Measurements from ENCODE around the gene SH3BP4.

The SH3BP4 gene

DNA sequence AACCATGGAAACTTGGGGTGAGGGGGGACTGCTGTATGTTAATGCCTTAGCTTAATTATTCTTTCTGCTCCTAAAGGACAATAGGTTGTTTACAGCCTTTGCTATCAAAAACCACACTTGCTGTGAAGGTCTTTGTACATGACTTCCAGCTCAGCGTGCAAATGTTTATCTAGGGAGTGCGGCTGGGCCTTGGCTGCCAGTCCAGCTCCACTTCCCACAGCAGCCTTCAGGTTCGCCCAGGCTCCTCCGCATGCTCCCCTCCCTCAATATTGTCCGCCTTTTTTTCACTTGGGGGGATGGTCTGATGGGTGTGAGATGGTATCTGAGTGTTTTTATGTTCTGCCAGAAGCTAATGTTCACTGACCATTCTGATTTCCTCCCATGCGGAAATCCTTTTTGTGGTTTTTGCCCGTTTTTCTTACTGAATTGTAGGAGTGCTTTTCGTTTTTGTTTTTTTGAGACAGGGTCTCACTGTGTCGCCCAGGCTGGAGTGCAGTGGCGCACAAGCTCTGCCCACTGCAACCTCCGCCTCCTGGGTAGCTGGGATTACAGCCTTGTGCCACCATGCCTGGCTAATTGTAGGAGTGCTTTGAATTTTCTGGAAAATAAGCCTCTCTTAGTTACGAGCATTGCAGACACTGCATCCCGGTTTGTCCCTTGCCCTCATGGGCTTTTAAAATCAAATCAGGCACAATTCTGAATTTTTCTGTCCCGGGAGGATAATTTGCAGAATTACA lies 28.8 kb downstream of the SH3BP4 start:
- TF ChIP-seq, protein P1, sequence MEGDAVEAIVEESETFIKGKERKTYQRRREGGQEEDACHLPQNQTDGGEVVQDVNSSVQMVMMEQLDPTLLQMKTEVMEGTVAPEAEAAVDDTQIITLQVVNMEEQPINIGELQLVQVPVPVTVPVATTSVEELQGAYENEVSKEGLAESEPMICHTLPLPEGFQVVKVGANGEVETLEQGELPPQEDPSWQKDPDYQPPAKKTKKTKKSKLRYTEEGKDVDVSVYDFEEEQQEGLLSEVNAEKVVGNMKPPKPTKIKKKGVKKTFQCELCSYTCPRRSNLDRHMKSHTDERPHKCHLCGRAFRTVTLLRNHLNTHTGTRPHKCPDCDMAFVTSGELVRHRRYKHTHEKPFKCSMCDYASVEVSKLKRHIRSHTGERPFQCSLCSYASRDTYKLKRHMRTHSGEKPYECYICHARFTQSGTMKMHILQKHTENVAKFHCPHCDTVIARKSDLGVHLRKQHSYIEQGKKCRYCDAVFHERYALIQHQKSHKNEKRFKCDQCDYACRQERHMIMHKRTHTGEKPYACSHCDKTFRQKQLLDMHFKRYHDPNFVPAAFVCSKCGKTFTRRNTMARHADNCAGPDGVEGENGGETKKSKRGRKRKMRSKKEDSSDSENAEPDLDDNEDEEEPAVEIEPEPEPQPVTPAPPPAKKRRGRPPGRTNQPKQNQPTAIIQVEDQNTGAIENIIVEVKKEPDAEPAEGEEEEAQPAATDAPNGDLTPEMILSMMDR (IDR thresholded peaks at IDR 0.05; ENCODE audit: low read depth, low read length): no peak
- DNase-seq (ENCODE audit: extremely low read depth, low read depth): no peak

- TF ChIP-seq, protein P1 (IDR thresholded peaks at IDR 0.05; ENCODE audit: low read depth, low read length): peak; percentile 44
- peak; percentile 98 for DNase-seq (ENCODE audit: extremely low read depth, low read depth)
Measured at GRCh38 chr2:234981197-234982095, 29.6 kb downstream of the SH3BP4 start.

DNA sequence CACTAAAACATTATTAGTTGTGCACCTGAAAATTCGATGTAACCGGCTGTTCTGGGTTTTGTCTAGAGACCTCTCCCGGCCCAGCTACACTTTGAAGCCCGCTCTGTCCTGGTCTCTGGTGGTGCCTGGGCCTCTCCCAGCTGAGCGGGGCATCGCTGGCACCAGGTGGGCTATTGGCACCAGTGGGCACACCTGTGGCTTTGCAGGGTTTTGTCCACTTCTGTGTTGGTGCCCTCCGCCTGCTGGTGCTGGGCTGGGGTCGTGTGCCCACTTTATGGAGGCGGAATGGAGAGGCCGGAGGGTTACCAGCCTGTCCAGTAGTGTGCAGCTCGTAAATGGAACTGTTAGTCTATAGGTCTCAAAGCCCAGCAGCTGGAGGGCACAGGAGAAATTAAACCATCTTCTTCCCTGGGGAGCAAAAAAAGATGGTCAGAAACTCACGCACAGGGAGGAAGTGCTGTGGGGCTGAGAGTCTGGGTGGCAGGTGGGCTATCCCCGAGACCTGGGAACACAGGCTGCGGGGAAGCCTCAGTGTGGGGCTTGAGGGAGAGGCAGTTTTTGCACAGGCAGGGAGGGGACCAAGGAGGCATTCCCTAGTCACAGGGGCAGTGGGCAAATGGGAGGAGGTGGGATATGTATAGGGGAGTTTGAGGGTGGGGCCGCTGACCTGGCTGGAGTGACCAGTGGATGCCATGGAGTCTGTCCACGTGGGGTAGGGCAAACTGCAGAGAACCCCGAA lies 30.4 kb downstream of the SH3BP4 start:
- DNase-seq (ENCODE audit: extremely low read depth, low read depth): no peak

GRCh38 chr2:234983011-234983726 lies 31.4 kb downstream of the SH3BP4 start:
- DNase-seq (ENCODE audit: extremely low read depth, low read depth): no peak
- TF ChIP-seq, protein P1 (IDR thresholded peaks at IDR 0.05; ENCODE audit: low read depth, low read length): no peak

More for the DNA sequence above, 30.4 kb downstream of the SH3BP4 start:
- TF ChIP-seq, protein P1 (IDR thresholded peaks at IDR 0.05; ENCODE audit: low read depth, low read length): no peak

GRCh38 chr2:234985608-234986245 lies 33.9 kb downstream of the SH3BP4 start:
- no peak for DNase-seq (ENCODE audit: extremely low read depth, low read depth)
- TF ChIP-seq, protein P1 (IDR thresholded peaks at IDR 0.05; ENCODE audit: low read depth, low read length): no peak

DNA sequence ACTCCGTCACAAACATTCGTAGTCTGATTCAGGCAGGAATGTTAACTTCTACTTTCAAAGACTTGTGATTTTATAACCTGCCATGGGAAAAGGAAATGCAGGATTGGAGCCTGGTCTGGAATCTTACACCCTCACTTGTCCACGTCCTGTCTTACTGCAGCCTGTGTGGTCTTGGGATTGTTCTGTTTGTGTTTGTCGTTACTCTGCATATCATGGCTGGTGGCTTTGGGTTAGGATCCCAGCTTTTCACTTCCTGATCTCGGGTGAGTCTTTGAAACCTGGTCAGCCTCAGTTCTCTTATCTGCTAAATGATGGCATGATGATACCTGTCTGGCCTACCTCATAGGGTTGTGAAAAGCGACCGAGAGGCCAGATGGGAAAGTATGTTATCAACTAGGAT lies 34.6 kb downstream of the SH3BP4 start:
- DNase-seq (ENCODE audit: extremely low read depth, low read depth): no peak
- TF ChIP-seq, protein P1 (IDR thresholded peaks at IDR 0.05; ENCODE audit: low read depth, low read length): no peak
